Measurements from ENCODE around the gene CCDC33. TPM values are rescaled to one million over a fixed set of nuclear protein-coding genes. Genes with fewer than 3 reads are reported as not detected.

Gene CCDC33
- total RNA-seq, 3 donors from 2014 or later, result 0.22 TPM; not detected in 2

DNA sequence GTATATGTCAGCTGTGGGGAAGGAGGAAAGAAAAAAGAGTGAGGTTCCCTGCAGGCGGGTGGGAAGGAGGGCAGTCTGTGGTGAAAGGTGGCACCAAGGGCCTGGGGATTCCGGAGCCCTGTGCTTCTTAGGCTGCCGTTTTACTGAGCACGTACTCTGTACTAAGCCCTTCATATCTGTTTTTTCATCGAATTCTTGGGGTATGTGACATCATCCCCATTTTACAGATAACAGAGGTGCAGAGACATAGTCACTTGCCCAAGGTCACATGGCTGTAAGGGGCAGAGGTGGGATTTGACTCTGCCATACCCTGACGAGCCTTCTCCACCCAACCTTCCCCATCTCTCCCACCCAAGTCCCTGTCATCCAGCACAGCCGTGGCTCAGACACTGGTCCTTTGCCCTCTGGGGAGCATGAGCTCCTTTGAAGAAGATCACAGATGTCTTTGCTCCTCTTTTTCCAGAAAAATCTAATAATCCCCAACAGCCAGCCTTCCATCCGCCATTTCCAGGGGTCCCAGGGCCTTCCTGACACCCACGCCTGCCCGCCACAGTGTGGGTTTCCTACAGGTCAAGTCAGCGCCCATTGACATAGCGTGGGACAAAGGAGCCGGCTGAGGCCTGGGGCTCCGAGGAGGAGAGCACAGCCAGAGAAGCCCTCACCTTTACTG, 107.1 kb downstream of the CCDC33 start:
- TF ChIP-seq, protein P1, sequence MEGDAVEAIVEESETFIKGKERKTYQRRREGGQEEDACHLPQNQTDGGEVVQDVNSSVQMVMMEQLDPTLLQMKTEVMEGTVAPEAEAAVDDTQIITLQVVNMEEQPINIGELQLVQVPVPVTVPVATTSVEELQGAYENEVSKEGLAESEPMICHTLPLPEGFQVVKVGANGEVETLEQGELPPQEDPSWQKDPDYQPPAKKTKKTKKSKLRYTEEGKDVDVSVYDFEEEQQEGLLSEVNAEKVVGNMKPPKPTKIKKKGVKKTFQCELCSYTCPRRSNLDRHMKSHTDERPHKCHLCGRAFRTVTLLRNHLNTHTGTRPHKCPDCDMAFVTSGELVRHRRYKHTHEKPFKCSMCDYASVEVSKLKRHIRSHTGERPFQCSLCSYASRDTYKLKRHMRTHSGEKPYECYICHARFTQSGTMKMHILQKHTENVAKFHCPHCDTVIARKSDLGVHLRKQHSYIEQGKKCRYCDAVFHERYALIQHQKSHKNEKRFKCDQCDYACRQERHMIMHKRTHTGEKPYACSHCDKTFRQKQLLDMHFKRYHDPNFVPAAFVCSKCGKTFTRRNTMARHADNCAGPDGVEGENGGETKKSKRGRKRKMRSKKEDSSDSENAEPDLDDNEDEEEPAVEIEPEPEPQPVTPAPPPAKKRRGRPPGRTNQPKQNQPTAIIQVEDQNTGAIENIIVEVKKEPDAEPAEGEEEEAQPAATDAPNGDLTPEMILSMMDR (IDR thresholded peaks at IDR 0.05), result no peak

DNA sequence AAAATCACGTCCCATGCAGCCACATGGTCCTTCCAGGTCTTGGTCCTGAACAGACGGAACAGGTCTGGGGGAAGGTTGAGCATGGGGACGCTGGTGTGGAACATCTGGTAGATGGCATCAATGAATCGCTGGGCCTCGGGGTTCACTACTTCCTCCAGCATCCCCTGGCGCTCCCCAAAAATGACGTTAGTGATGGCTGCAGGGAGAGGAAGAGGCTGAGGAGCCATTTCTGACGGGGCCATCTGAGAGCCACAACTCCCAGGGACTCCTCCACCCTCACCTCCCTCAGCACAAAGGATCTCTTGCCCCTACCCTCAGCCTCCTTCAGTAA, 107.6 kb downstream of the CCDC33 start:
- Histone ChIP-seq H3K9me3 (no peaks in the 10 kb centered on the region), H3K36me3 (ENCODE audit: low read depth) (no peaks in the 10 kb centered on the region), H3K4me3 (no peak overlapping the region), H3K4me1 (ENCODE audit: low read depth) (no peaks in the 10 kb centered on the region)
- DNase-seq (no peak), ATAC-seq (no peak)
- intact Hi-C loops (cut with DNase I, micrococcal nuclease), result no loop called here
- TF ChIP-seq, protein P1 (IDR thresholded peaks at IDR 0.05), result no peak

More for the DNA sequence above, 107.1 kb downstream of the CCDC33 start:
- no peak for DNase-seq
- Histone ChIP-seq H3K9me3 (no peaks in the 10 kb centered on the region), H3K4me3 (no peak overlapping the region), H3K36me3 (ENCODE audit: low read depth) (no peaks in the 10 kb centered on the region), H3K4me1 (ENCODE audit: low read depth) (no peaks in the 10 kb centered on the region)
- intact Hi-C loops (cut with DNase I, micrococcal nuclease), result no loop called here
- ATAC-seq, result no peak

DNA sequence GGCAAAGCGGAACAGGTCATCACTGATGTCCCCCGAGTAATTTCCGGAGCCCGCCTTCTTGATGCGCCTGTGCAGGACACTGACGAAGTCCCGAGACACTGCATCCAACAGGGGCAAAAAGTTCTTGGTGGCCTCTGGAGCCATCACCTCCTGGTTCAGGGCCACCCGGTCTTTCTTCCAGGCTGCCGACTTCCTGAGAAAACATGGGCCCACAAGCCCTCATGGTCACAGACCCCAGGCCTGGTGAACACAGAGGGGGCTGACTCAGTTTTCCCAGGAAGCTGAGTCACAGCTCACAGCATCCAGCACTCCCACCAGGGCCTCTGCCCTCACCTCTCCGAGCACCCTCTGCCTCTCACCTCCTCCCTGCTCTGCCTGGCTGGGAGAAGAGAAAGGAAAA, 108.9 kb downstream of the CCDC33 start:
- intact Hi-C loops (cut with DNase I, micrococcal nuclease), result no loop called here
- no peak overlapping the region for H3K4me3 ChIP-seq
- TF ChIP-seq, protein P1 (IDR thresholded peaks at IDR 0.05), result no peak

DNA sequence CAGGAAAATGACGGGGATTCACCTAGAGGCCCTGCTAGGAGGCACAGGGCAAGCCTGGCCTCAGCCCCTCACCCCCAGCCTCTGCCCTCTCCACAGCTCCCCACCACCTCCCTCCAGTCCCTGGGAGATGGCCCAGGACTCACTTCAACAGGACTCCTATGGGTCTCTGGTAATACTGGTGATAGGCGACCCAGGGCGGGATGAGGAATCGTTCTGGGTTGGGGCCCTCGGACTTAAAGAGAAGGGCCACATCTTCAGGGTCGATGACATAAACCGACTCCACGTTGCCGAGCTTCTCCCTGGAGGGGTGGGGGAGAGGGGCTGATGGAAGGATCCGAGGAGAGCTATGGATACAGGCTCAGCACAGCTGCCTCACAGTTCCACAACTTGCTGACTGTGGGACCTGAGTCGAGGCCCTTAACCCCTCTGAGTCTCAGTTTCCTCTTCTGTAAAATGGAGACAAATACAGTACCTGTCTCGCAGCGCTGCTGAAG, 111.7 kb downstream of the CCDC33 start:
- ATAC-seq, result no peak
- Histone ChIP-seq H3K4me1 (ENCODE audit: low read depth) (no peaks in the 10 kb centered on the region), H3K4me3 (no peak overlapping the region), H3K36me3 (ENCODE audit: low read depth) (no peaks in the 10 kb centered on the region), H3K9me3 (no peaks in the 10 kb centered on the region)
- intact Hi-C loops (cut with DNase I, micrococcal nuclease), result no loop called here
- no peak for DNase-seq
- TF ChIP-seq, protein P1 (IDR thresholded peaks at IDR 0.05), result no peak

More for the DNA sequence above, 108.9 kb downstream of the CCDC33 start:
- Histone ChIP-seq H3K36me3 (ENCODE audit: low read depth) (no peaks in the 10 kb centered on the region), H3K4me1 (ENCODE audit: low read depth) (no peaks in the 10 kb centered on the region), H3K9me3 (no peaks in the 10 kb centered on the region)
- DNase-seq (no peak), ATAC-seq (no peak)

DNA sequence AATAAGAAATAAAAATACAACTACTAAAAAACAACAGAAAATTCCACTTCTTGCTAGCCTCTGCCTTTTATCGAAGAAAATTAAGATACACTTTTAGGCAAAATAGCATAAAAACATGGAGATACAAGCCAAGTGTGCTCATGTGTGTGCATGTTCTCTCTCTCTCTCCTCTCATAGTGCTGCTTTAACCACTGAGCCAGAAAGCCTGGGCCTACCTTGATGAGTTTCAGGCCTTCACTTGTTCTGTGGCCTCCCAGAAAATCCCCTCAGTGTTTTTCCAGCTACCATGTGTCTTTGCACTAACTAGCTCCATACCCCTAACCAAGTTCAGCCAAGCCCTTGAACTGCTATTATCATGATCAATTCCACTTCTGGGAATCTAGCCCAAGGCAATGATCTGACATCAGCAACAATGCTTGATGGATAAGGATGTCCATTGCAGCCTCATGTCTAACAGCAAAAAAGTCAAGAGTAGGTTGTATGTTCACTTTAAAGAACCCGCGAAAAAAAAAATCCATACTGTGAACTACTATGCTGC, 113.2 kb downstream of the CCDC33 start:
- intact Hi-C loops (cut with DNase I, micrococcal nuclease), result no loop called here
- H3K36me3 ChIP-seq (ENCODE audit: low read depth), result no peaks in the 10 kb centered on the region
- DNase-seq (no peak), ATAC-seq (no peak)
- H3K4me1 ChIP-seq (ENCODE audit: low read depth), result no peaks in the 10 kb centered on the region
- no peak overlapping the region for H3K4me3 ChIP-seq
- no peaks in the 10 kb centered on the region for H3K9me3 ChIP-seq
- TF ChIP-seq, protein P1 (IDR thresholded peaks at IDR 0.05), result no peak
